HG03196 (cell line): ENCODE measurements around the gene UNC5B.

Experiments
- ATAC-seq: cut with Tn5 transposase; IDR thresholded peaks from one replicate; pipeline ENCODE4 v1.9.1; 2021; ENCODE audit not compliant: unreplicated experiment

Gene UNC5B

GRCh38 chr10:71212318-71213126, at the start of gene UNC5B:
UNC5B (plus strand) TSS chr10:71212570; CDS start chr10:71212986, 416 bp downstream.
- ATAC-seq = no peak

GRCh38 chr10:71173466-71173865, 38.9 kb upstream of the UNC5B start:
- no peak for ATAC-seq

- ATAC-seq = no peak
Measured at GRCh38 chr10:71176661-71177060, 35.7 kb upstream of the UNC5B start.

- no peak for ATAC-seq
Measured at GRCh38 chr10:71177651-71178199, 34.6 kb upstream of the UNC5B start.

GRCh38 chr10:71178880-71179279, 33.5 kb upstream of the UNC5B start:
- no peak for ATAC-seq

GRCh38 chr10:71179382-71179781, 33.0 kb upstream of the UNC5B start:
- no peak for ATAC-seq

- ATAC-seq = no peak
Measured at GRCh38 chr10:71184421-71184820, 27.9 kb upstream of the UNC5B start.

- no peak for ATAC-seq
Measured at GRCh38 chr10:71185209-71185608, 27.2 kb upstream of the UNC5B start.

- no peak for ATAC-seq
Measured at GRCh38 chr10:71187197-71187596, 25.2 kb upstream of the UNC5B start.

GRCh38 chr10:71187600-71187999, 24.8 kb upstream of the UNC5B start:
- no peak for ATAC-seq

GRCh38 chr10:71188201-71188600, 24.2 kb upstream of the UNC5B start:
- ATAC-seq = no peak

GRCh38 chr10:71191019-71191418, 21.4 kb upstream of the UNC5B start:
- no peak for ATAC-seq

GRCh38 chr10:71191551-71192076, 20.8 kb upstream of the UNC5B start:
- ATAC-seq = no peak

- no peak for ATAC-seq
Measured at GRCh38 chr10:71193516-71193915, 18.9 kb upstream of the UNC5B start.

- ATAC-seq = no peak
Measured at GRCh38 chr10:71197955-71198354, 14.4 kb upstream of the UNC5B start.

GRCh38 chr10:71201849-71202248, 10.5 kb upstream of the UNC5B start:
- ATAC-seq = no peak

GRCh38 chr10:71202314-71202713, 10.1 kb upstream of the UNC5B start:
- no peak for ATAC-seq

GRCh38 chr10:71203124-71203523, 9.2 kb upstream of the UNC5B start:
- ATAC-seq = no peak

GRCh38 chr10:71203716-71204115, 8.7 kb upstream of the UNC5B start:
- ATAC-seq = no peak

- ATAC-seq = no peak
Measured at GRCh38 chr10:71204746-71205145, 7.6 kb upstream of the UNC5B start.

GRCh38 chr10:71205468-71205867, 6.9 kb upstream of the UNC5B start:
- no peak for ATAC-seq

- no peak for ATAC-seq
Measured at GRCh38 chr10:71206911-71207310, 5.5 kb upstream of the UNC5B start.
